GM21723 (cell line): ENCODE measurements around the gene CYSTM1.
"Not testable (repeated sequence)": the region's sequence is repeated elsewhere in the genome, so short reads cannot be mapped to it uniquely, and the experiment has no call there.

Source experiments
- ATAC-seq: cut with Tn5 transposase; IDR thresholded peaks from one replicate; pipeline ENCODE4 v1.9.1; 2021; ENCODE audit warnings: mild to moderate bottlenecking, moderate library complexity; ENCODE audit not compliant: unreplicated experiment

CYSTM1 gene

GRCh38 chr5:140175367-140176030 lies 511 bp downstream of the CYSTM1 start:
- ATAC-seq, result peak; percentile 50

GRCh38 chr5:140176031-140176387 lies 1.0 kb downstream of the CYSTM1 start:
- no peak for ATAC-seq

- no peak for ATAC-seq
These were observed 3.1 kb downstream of the CYSTM1 start for GRCh38 chr5:140178086-140178410.

- ATAC-seq, result no peak
These were observed 3.6 kb downstream of the CYSTM1 start for GRCh38 chr5:140178482-140179116.

- ATAC-seq, result peak; percentile 69
These were observed 6.1 kb downstream of the CYSTM1 start for GRCh38 chr5:140181002-140181483.

- no peak for ATAC-seq
These were observed 6.5 kb downstream of the CYSTM1 start for GRCh38 chr5:140181525-140181924.

GRCh38 chr5:140182075-140182711 lies 7.2 kb downstream of the CYSTM1 start:
- no peak for ATAC-seq

GRCh38 chr5:140182803-140183367 lies 7.9 kb downstream of the CYSTM1 start:
- no peak for ATAC-seq

- no peak for ATAC-seq
These were observed 10.4 kb downstream of the CYSTM1 start for GRCh38 chr5:140185409-140185808.

GRCh38 chr5:140186267-140186671 lies 11.3 kb downstream of the CYSTM1 start:
- no peak for ATAC-seq

- ATAC-seq, result no peak
These were observed 14.3 kb downstream of the CYSTM1 start for GRCh38 chr5:140189253-140189652.

GRCh38 chr5:140189977-140190871 lies 15.2 kb downstream of the CYSTM1 start:
- no peak for ATAC-seq

- no peak for ATAC-seq
These were observed 15.9 kb downstream of the CYSTM1 start for GRCh38 chr5:140190872-140191218.

- ATAC-seq, result no peak
These were observed 17.9 kb downstream of the CYSTM1 start for GRCh38 chr5:140192715-140193430.

- ATAC-seq, result no peak
These were observed 19.7 kb downstream of the CYSTM1 start for GRCh38 chr5:140194662-140195061.

GRCh38 chr5:140196115-140196814 lies 21.3 kb downstream of the CYSTM1 start:
- ATAC-seq, result no peak

GRCh38 chr5:140197023-140197422 lies 22.0 kb downstream of the CYSTM1 start:
- no peak for ATAC-seq

- ATAC-seq, result not testable (repeated sequence)
These were observed 23.9 kb downstream of the CYSTM1 start for GRCh38 chr5:140198915-140199314.

GRCh38 chr5:140202078-140202477 lies 27.1 kb downstream of the CYSTM1 start:
- no peak for ATAC-seq

GRCh38 chr5:140202610-140203009 lies 27.6 kb downstream of the CYSTM1 start:
- ATAC-seq, result no peak
